HG02678 (cell line): ENCODE data around the gene RIPOR1.

Source experiments
- ATAC-seq: cut with Tn5 transposase; IDR thresholded peaks from one replicate; pipeline ENCODE4 v1.9.1; 2021; ENCODE audit warnings: mild to moderate bottlenecking, moderate library complexity; ENCODE audit not compliant: unreplicated experiment

RIPOR1 gene

DNA sequence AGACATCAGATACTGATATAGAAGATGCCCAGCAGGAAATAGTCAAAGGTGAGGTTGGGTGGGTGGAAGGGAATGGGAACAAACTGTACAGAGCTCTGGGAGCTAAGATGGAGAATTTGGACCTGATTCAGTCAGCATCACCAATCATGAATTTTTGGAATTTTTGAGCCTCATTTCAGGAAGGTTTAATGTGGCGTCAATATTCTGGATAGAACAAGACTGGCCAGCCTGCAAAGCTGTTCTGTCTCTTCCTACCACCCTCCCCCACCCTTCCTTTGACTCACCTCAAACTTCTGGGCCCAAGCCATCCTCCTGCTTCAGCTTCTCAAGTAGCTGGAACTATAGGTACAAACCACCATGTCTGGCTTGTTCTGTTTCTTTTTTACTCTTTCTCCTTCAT lies 66.3 kb downstream of the RIPOR1 start:
- ATAC-seq: no peak
